DMS114 treated with DMSO at 0.1 percent for 48 hours (cell line): ENCODE results near the gene TCEAL4.

Experiments used
- DNase-seq: peaks from one replicate; lab custom pipeline; 2025; ENCODE audit not compliant: unreplicated experiment; lab: John Stamatoyannopoulos, UW

TCEAL4 gene

DNA sequence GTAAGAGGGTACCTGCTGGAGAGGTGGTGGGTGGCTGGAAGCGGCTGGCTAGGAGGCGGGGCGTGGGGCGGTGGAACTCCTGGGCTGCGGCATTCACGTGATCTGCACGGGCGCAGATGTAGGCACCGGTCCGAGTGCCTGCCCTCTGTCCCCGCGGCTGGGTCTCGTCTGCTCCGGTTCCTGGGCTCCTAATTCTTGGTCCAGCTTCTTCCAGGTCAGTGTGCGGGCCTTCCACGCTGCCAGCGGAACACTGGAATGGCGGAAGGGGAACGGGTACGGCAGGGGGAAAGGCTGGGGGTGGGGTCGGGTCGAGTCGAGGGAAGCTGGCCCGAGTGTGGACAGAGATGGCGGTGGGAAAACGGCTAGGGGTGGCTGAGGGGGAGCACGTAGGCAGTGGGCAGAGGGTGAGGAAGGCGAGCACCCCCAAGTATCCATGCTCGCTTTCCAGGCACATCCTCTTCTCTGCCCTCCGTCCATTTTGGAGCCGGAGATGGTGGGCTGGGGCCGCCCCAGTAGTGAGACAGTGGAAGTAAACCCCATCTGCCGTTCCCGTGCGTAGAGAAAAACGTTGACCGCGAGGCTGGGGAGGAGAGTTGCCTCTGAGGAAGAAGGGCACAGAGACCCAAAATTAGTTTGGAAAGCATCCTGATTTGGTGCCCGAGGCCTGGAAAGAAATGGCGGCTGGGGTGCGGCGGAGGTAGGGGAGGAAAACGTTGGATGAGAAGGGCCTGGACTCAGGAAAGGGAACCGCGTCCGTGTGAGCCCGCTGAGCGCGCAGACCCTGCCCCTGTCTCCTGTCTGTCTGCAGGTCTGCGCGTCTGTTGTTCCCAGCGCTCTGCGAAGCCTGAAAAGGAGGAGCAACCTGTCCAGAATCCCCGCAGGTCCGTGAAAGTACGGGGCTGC, at the start of gene TCEAL4:
Gene TCEAL4, plus strand, starts transcription at position 105 of the 903 bp plus-strand sequence. CDS start 1,161 bp downstream, outside the sequence.
- peak; percentile 21 for DNase-seq

DNA sequence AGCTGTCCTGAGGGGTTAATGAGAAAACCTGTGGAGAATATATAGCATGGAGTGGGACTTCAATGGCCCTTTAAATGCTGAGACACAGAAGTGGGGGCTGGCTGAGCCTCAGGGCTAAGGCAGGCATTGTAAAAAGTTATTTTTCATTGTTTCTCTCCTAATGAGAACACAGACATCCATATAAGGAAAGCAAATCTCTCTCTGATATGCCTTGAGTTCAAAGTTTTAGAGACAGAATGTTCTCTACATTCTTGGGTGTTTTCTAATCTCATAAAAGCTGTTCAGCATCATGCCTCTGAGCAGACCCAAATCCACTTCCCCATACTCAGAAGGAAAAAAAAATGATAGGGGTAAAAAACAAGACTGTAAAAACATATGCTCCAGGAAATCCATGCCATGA, 49.2 kb upstream of the TCEAL4 start:
- no peak for DNase-seq

DNA sequence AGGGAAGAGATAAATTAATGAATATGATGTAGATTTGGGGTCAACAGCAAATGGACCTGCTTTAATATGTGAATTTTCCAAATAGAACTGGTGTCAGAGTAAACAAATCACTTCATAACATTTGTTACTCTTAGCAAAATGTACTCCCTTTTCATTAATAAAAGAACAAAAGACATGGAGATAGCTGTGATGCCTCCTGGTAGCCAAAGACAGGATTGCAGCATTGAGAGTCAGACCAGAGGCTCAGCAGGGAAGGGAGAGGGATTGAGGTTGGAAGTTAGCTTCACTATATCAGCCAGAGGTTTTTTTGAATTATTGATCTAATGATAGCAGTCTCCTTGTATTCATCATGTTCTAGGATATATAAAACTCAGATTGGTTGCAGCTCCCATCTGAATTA, 48.6 kb upstream of the TCEAL4 start:
- DNase-seq, result no peak

DNA sequence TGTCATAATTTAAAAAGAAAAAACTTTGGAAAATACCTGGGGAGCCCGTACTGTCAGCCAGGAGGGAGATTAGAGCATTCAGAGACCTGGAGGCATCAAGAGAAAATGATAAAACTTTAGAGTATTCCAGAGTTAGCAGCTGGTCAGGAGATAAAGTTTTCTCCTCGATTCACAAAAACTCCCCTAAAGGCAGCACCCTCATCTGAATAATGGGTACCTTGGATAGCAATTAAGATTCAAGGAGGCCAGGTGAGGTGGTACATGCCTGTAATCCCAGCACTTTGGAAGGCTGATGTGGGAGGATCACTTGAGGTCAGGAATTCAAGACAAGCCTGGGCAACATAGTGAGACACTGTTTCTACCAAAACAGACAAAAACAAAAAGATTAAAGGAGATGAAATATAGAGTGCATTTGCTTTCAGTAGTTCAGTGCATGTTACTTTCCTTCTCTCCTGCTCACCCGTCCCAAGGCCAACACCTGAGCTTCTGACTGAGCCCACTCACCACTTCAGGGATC, 47.4 kb upstream of the TCEAL4 start:
- DNase-seq, result no peak

DNA sequence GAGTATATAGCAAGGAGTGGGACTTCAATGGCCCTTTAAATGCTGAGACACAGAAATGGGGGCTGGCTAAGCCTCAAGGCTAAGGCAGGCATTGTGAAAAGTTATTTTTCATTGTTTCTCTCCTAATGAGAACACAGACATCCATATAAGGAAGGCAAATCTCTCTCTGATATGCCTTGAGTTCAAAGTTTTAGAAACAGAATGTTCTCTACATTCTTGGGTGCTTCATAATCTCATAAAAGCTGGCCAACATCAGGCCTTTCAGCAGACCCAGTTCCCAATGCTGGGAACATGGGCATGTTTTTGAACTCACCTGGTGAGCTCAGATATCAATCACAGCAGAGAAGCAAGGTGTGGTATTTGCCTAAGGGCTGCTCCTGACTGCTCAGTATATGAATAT, 46.6 kb upstream of the TCEAL4 start:
- DNase-seq, result no peak

DNA sequence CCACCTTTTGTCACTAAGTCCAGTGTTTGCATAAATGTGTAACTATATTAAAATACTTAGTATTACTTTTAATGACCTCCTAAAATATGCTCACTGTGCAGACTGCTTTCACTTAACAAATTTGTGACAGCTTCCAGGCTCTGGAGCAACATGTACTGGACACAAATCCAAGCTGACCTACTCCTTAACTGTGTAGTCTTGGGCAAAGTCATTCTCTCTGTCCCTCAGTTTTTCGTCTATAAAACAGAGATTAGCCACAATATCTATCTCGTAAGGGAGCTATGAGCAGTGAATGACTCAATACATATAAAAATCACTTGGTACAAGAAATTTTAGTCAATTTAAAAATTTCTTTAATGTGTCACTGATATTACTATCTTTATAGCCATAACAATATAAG, 45.6 kb upstream of the TCEAL4 start:
- no peak for DNase-seq

DNA sequence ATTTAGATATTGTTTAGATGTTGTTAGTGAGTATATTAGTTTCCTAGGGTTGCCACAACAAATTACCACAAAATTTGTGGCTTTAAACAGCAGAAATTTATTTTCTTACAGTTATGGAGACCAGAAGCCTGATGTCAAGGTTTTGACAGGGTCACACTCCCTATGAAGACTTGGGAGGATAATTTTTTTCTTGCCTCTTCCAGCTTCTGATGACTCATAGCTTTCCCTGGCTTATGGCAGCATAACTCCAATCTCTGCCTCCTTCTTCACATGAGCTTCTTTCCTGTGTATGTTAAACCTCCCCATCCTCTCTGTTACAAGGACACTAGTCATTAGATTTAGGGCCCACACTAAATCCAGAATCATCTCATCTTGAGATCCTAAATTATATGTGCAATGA, 45.2 kb upstream of the TCEAL4 start:
- DNase-seq, result no peak

DNA sequence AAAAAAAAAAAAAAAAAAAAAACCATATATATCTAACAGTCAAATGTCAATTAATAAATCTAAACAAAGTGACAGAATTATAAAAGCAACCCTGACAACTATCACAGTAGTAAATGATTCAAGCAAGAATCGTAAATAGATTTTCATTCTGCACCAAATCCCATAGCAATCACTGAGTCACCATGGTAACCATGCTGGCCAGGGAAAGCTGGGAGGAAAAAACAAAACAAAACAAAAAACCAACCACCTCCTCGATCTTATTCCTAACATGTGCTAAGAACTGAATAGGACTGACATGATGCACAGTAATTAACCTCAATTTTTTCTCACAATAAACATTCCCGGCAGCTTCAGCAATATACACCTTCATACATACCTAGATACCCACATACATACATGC, 35.4 kb upstream of the TCEAL4 start:
- no peak for DNase-seq

DNA sequence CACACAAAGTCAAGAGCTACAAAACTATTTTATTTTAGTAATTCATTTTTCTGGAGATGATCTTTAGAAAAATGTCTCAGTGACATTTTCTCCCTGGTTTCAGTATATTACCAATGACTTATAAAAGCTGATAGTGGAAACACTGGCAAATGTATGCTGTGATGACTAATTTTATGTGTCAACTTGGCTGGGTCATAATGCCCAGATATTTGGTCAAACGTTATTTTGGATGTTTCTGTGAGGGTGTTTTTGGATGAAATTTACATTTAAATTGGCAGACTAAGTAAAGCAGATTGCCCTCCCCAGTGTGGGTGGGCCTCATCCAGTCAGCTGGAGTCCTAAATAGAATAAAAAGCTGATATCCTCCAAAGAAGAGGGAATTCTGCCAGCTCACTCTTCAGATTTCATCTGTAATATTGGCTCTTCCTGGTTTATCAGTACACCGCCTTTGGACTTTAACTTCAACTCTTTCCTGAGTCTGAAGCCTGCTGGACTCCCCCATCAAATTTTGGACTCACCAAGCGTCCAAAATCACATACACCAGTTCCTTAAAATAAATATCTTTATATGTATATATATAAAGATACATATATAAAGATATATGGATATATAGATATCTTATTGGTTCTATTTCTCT, 34.8 kb upstream of the TCEAL4 start:
- DNase-seq, result no peak

DNA sequence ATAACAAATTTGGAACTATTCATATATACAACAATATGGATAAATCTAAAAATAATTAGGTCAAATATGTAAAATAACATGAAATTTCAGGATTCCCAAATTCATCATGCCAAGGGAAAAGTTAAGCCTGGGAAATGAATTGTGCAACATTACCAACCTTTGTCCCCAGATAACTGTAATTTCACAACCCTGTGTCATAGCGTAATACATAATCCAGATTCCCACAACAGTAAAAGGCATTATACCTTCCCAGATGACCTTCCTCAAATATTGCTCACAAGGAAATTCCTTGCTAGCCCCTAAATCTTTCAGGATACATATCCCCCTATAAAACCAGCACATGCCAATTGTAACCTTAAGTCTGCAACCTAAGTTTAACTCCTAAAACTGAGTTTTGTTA, 33.1 kb upstream of the TCEAL4 start:
- no peak for DNase-seq

DNA sequence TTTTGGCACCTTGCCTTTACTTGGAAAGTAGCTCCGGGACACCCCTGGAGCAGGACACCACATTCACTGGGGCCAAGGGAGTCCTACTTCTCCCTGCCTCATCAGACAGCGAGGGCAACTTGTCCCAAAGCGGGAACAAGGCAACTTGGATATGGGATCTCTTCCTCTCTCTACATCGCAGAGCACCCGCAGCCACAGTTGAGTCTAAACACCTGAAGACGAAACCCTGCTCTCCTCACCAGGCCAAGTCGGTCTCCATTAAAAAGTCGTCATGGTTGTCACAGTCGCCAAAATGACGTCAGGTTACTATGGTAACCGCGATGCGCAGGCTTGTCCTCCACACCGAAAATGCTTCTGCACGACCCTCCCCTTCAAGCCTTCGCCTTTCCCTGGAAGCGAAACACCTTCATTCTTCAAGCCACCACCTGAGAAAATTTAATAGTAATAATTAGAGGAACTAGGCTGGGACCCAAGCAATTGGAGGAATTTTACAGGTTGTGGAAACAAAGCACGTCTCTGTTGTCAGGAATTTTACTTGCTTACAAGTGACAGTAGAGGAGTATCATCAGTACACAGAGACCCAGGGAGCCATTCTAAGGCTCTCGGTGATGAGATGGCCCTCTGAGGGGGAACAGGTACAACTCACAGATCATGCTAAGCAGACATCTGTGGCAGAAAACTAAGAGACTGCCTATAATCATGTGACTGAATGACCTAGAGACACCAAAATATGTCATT, 30.5 kb upstream of the TCEAL4 start:
- peak; percentile 80 for DNase-seq

DNA sequence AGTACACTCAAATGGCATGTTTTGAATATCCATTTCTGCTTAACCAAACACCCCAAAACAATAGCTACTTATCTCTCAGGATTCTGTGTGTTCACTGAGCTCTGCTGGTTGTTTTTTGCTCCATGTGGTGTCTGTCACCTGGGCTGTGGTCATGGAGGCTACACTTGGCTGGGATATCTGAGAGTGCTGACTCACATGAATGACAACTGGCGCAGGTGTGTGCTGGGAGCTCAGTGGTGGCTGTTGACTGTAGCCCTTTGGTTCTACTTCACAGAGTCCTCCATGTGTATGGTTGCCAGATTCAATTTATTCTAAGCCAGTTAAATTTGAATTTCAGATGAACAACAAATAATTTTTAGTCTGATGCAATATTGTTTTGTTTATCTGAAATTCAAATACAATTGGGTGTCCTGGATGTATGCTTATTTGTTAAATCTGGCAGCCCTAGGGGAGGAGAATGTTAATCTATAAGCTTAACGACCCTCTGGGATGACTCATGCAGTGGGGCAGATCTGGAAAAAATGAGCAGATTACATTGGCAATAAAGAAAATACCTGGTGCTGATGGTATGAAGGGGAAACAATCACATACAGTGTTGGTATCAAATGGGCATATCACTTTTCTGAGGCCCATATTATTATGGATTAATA, 28.2 kb upstream of the TCEAL4 start:
- DNase-seq, result no peak

DNA sequence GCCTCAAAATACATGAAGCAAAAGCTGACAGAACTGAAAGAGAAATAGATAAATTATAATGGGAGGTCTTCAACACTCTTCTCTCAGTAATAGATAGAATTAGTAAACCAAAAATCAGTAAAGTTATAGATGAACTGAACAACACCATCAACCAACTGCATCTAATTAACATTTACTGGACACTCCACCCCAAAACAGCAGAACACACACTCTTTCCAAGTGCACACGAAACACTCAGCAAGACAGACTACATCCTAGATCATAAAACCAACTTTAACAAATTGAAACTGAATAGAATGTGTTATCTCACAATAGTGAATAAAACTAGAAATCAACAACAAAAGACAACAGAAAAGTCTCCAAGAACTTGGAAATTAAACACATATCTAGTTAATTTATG, 25.1 kb upstream of the TCEAL4 start:
- DNase-seq, result no peak

DNA sequence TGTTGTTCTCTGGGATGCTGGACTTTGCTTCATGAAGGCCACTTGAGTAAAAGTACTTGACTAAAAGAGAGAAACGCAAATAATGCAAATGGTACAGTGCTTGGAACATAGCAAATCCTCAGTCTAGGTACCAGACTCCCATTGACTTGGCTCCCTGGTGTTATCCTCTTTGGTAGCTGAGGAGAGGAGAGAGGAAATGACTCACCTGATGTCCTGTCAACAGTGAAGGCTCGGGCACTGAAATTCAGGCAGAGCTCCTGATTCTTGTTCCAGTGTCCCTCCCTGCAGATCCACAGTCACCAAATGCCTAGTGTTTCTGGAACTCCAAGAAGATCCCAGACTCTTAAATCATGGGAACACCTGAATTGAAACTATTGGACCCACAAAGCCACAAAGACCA, 22.5 kb upstream of the TCEAL4 start:
- no peak for DNase-seq

DNA sequence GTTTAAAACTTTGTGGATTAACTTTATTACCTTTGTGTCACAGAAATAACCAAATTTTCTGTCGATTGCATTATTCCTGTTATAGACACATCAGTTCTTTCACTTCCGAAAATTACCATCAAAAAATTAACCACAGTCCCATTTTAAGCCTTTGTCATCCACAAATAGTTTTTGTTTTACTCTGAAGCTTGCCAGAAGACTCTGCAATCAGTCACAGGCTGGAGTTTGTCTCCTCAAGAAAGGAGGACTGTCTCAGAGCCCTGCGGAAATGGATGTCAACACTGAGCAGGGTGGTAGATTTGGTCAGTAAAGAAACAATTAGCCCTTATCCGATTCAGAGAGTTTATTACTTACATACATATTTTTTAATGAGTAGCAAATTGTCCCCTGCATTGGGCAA, 20.1 kb upstream of the TCEAL4 start:
- no peak for DNase-seq

DNA sequence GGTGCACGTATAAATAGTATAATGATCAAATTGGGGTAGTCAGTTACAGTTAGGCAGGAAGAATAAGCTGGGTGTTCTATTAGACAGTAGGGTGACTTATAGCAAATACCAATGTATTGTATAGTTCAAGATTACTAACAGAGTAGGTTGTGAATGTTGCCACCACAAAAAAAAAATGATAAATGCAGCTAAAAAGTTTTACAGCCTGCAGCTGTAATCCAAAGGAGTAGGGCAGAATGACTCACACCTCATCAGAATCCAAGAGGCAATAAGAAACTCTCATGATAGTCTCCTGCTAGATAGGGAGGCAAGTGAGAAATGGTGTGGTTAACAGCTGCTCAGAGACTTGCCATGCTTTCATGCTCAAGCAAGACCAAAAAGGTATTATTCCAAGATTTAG, 19.6 kb upstream of the TCEAL4 start:
- DNase-seq, result no peak

DNA sequence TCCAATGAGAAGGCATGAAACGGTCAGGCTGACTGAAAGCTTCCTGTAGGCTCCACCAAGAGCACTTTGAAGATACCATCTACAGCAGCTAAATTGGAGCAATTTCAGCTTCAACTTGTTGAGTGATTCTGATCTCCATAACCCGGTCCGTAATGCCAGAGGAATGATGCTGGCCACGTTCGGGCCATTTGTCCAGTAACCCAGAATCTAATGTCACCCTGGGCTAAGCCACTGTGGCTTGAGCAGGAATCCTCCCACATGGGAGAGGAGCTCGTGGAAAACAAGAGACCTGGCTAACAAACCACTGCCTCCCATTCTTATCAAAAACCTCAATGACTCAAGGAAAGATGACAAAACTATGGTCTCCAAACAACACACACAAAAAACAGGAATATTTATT, 14.2 kb upstream of the TCEAL4 start:
- DNase-seq, result no peak

DNA sequence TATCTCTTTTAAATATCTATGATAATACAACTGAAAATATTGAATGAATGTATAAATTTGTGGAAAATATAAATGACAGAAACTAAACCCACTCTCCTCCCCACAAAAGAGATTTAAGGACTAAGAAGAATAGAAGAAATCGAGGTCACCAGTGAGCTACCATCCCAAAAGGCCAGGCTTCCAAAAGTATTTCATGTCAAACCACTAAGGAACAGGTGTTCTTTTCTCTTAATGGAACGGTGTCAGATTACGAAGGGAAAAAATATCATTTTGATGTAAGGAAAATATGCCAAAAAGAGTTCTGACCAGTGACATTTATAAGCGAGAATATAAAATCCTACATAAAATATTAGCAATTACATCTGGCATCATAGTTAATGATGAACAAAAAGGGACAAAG, 13.6 kb upstream of the TCEAL4 start:
- no peak for DNase-seq

DNA sequence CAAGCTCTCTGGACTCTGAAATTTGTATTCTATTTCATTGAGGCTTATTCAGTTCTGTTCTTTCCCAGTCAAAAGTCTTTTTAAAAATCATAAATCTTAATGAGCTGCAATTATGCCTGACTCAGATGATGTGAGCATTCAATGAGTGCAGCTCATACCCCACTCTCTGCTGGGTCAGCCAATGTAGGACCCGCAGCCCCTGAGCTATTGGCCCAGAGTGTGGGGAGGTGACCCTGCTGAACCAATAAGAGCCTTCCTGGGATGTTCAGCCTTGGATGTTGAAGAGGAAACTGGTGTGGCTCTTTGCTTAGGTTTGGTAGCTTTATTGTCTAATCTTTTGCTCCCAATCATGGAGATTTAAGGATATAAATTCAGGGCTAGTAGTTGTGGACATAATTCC, 12.1 kb upstream of the TCEAL4 start:
- DNase-seq, result no peak

DNA sequence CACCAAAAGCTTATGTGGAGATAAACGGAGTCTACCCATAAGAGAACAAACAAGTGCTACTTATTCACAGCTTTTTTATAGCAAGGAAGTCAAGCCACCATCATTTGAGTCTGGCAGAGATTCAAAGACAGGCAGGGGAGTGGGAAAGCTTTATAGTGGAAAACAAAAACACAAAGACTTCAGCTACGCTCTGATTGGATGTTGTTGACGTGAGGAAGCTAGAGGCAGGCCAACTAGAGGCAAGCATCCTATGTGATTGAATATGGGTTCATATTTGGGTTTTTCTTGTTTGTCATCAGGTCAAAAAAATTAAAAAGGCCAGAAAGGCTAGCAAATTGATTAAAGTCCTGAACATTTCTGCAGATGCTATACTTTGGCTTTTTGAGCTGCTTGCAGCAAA, 719 bp upstream of the TCEAL4 start:
- DNase-seq, result peak; percentile 15

DNA sequence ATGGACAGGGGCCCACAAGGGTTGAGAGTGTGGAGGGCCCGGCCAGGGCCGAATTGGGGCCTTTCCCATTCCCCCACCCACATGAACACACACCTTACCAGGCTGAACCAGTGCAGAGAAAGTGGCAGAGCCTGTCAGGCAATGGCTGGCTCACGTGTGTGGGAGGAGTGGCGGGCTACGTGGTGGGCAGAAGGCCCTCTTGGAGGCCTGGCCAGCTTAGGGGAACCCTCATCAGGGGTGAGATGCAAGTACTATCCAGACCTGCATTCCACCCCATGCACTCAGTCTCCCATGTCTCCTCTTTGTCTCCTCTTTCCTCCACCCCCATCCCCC, 965 bp downstream of the TCEAL4 start:
- peak; percentile 13 for DNase-seq
